ENCODE results near the gene SCD. TPM values are rescaled to one million over a fixed set of nuclear protein-coding genes. Genes with fewer than 3 reads are reported as not detected.
A peak's percentile ranks its signal among the peaks of the same experiment; 100 is the strongest.

SCD gene
- total and polyA plus RNA-seq, 2 of the 13 experiments (the other 11 are each of a cell fraction or from before 2014, with no cell fraction given): 492 to 512 TPM

GRCh38 chr10:100373298-100374199, 26.5 kb downstream of the SCD start (continued):
- TF ChIP-seq ZNF280D (CRISPR knock-in tag; IDR thresholded peaks at IDR 0.05) (no peak), SOX5 (CRISPR knock-in tag; IDR thresholded peaks at IDR 0.05; ENCODE audit: borderline replicate concordance) (peak; percentile 65; the same call in 1 of the 2 replicates), ZNF136 (CRISPR knock-in tag; IDR thresholded peaks at IDR 0.05; ENCODE audit: low read depth) (no peak; the same call in 1 of the 2 replicates), ZHX2 (IDR thresholded peaks at IDR 0.05; ENCODE audit: low read depth) (no peak), ZHX2 (CRISPR knock-in tag; IDR thresholded peaks at IDR 0.05; ENCODE audit: borderline replicate concordance) (no peak), ZNF792 (CRISPR knock-in tag; IDR thresholded peaks at IDR 0.05) (peak; percentile 78; the same call in 1 of the 2 replicates), UBTF (CRISPR knock-in tag; IDR thresholded peaks at IDR 0.05) (no peak; the same call in 1 of the 2 replicates), ZBTB1 (CRISPR knock-in tag; IDR thresholded peaks at IDR 0.05; ENCODE audit: borderline replicate concordance) (no peak), GATAD1 (CRISPR knock-in tag; IDR thresholded peaks at IDR 0.05) (peak; percentile 26; the same call in 1 of the 2 replicates), MBD4 (IDR thresholded peaks at IDR 0.05; ENCODE audit: borderline replicate concordance, low read length) (no peak), ZNF652 (CRISPR knock-in tag; IDR thresholded peaks at IDR 0.05; ENCODE audit: borderline replicate concordance, low read depth) (0 out of 2 replicates have a peak, but pooled peaks have one; percentile 11), ZNF44 (CRISPR knock-in tag; IDR thresholded peaks at IDR 0.05) (no peak), NBN (conservative IDR thresholded peaks at IDR 0.05) (no peak), MBNL3 (CRISPR knock-in tag; conservative IDR thresholded peaks at IDR 0.05) (no peak), KLF12 (CRISPR knock-in tag; IDR thresholded peaks at IDR 0.05; ENCODE audit: borderline replicate concordance) (no peak; the same call in 1 of the 2 replicates)
- TF ChIP-seq, protein P1, sequence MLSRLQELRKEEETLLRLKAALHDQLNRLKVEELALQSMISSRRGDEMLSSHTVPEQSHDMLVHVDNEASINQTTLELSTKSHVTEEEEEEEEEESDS (CRISPR knock-in tag; IDR thresholded peaks at IDR 0.05; ENCODE audit: borderline replicate concordance): peak; percentile 72; the same call in 1 of the 2 replicates
